IPS-18c (cell line): ENCODE results near the gene NCKAP1.
"Not testable (repeated sequence)": the region's sequence is repeated elsewhere in the genome, so short reads cannot be mapped to it uniquely, and the experiment has no call there.

Source experiments
- H3K4me3 ChIP-seq: 2 replicates; pipeline ENCODE4 v1.7.0; 2013; ENCODE audit warnings: low read depth, mild to moderate bottlenecking, low read length, moderate library complexity; ENCODE audit not compliant: insufficient read depth
- H3K9me3 ChIP-seq: one replicate; pipeline ENCODE4 v1.6.1; 2013; ENCODE audit warnings: mild to moderate bottlenecking, low read length, moderate library complexity; ENCODE audit not compliant: control insufficient read depth, insufficient read depth

Gene NCKAP1

GRCh38 chr2:182907081-182907830, 131.0 kb downstream of the NCKAP1 start:
- no peak overlapping the region for H3K4me3 ChIP-seq

GRCh38 chr2:182906454-182906853, 131.8 kb downstream of the NCKAP1 start:
- Histone ChIP-seq H3K4me3 (no peak overlapping the region), H3K9me3 (no peaks in the 10 kb centered on the region)

More at GRCh38 chr2:182907081-182907830, 131.0 kb downstream of the NCKAP1 start:
- H3K9me3 ChIP-seq: no peaks in the 10 kb centered on the region

GRCh38 chr2:182904844-182905243, 133.4 kb downstream of the NCKAP1 start:
- H3K4me3 ChIP-seq: no peak overlapping the region
- H3K9me3 ChIP-seq: peaks cover 2% of the 10 kb centered on the region

GRCh38 chr2:182903566-182903965, 134.7 kb downstream of the NCKAP1 start:
- H3K9me3 ChIP-seq: peaks cover 2% of the 10 kb centered on the region
- H3K4me3 ChIP-seq: no peak overlapping the region

- peaks cover 2% of the 10 kb centered on the region for H3K9me3 ChIP-seq
These were observed 136.5 kb downstream of the NCKAP1 start for GRCh38 chr2:182901748-182902147.

GRCh38 chr2:182898718-182899117, 139.5 kb downstream of the NCKAP1 start:
- peaks cover 2% of the 10 kb centered on the region for H3K9me3 ChIP-seq
- H3K4me3 ChIP-seq: no peak overlapping the region

More at GRCh38 chr2:182901748-182902147, 136.5 kb downstream of the NCKAP1 start:
- H3K4me3 ChIP-seq: no peak overlapping the region

- peaks cover 2% of the 10 kb centered on the region for H3K9me3 ChIP-seq
- H3K4me3 ChIP-seq: no peak overlapping the region
These were observed 141.1 kb downstream of the NCKAP1 start for GRCh38 chr2:182897137-182897536.

- Histone ChIP-seq H3K9me3 (peaks cover 2% of the 10 kb centered on the region), H3K4me3 (no peak overlapping the region)
These were observed 142.5 kb downstream of the NCKAP1 start for GRCh38 chr2:182895798-182896197.

GRCh38 chr2:182895169-182895568, 143.1 kb downstream of the NCKAP1 start:
- Histone ChIP-seq H3K4me3 (no peak overlapping the region), H3K9me3 (no peaks in the 10 kb centered on the region)

GRCh38 chr2:182894174-182894573, 144.1 kb downstream of the NCKAP1 start:
- Histone ChIP-seq H3K4me3 (no peak overlapping the region), H3K9me3 (no peaks in the 10 kb centered on the region)

- Histone ChIP-seq H3K4me3 (no peak overlapping the region), H3K9me3 (no peaks in the 10 kb centered on the region)
These were observed 144.6 kb downstream of the NCKAP1 start for GRCh38 chr2:182893666-182894065.

GRCh38 chr2:182893035-182893434, 145.2 kb downstream of the NCKAP1 start:
- H3K4me3 ChIP-seq: not testable (repeated sequence)

GRCh38 chr2:182891611-182892010, 146.6 kb downstream of the NCKAP1 start:
- H3K4me3 ChIP-seq: no peak overlapping the region

More at GRCh38 chr2:182893035-182893434, 145.2 kb downstream of the NCKAP1 start:
- not testable (repeated sequence) for H3K9me3 ChIP-seq

GRCh38 chr2:182890773-182891378, 147.4 kb downstream of the NCKAP1 start:
- Histone ChIP-seq H3K9me3 (no peaks in the 10 kb centered on the region), H3K4me3 (no peak overlapping the region)

More at GRCh38 chr2:182891611-182892010, 146.6 kb downstream of the NCKAP1 start:
- H3K9me3 ChIP-seq: no peaks in the 10 kb centered on the region

GRCh38 chr2:182890305-182890704, 148.0 kb downstream of the NCKAP1 start:
- Histone ChIP-seq H3K4me3 (no peak overlapping the region), H3K9me3 (no peaks in the 10 kb centered on the region)

- H3K4me3 ChIP-seq: no peak overlapping the region
- no peaks in the 10 kb centered on the region for H3K9me3 ChIP-seq
These were observed 150.4 kb downstream of the NCKAP1 start for GRCh38 chr2:182887753-182888415.

- Histone ChIP-seq H3K4me3 (no peak overlapping the region), H3K9me3 (no peaks in the 10 kb centered on the region)
These were observed 151.2 kb downstream of the NCKAP1 start for GRCh38 chr2:182887093-182887492.

- no peaks in the 10 kb centered on the region for H3K9me3 ChIP-seq
- no peak overlapping the region for H3K4me3 ChIP-seq
These were observed 152.5 kb downstream of the NCKAP1 start for GRCh38 chr2:182885771-182886170.
